Activated CD4-positive, alpha-beta T cell treated with anti-CD3 and anti-CD28 coated beads for 36 hours (primary cell): ENCODE measurements around the gene GCLC. TPM values are rescaled to one million over a fixed set of nuclear protein-coding genes. Genes with fewer than 3 reads are reported as not detected.

Source experiments
- ATAC-seq: fragments of 200-7000 bp; cut with Tn5 transposase; one replicate; pipeline ENCODE4 v1.10.0; 2021; ENCODE audit warnings: mild to moderate bottlenecking, moderate library complexity
- CTCF ChIA-PET: fragments of 350-600 bp; sonication (Branson Sonifier 250); formaldehyde crosslinking; loops from one replicate; lab custom pipeline; 2021; ENCODE audit warnings: antibody characterized with exemption; lab: Charles Lee
- POLR2A ChIA-PET: fragments of 350-600 bp; sonication (Branson Sonifier 250); formaldehyde crosslinking; loops from one replicate; lab custom pipeline; 2021; ENCODE audit warnings: antibody characterized with exemption, inconsistent platforms; lab: Charles Lee
- DNase-seq: peaks from one replicate; pipeline ENCODE4 v3.0.0-alpha.2; 2020
- H3K27ac Mint-ChIP-seq: one replicate; pipeline ENCODE4 v1.8.0; 2021; ENCODE audit warnings: mixed read lengths
- H3K27me3 Mint-ChIP-seq: one replicate; pipeline ENCODE4 v1.8.0; 2021; ENCODE audit warnings: mixed read lengths
- H3K36me3 Mint-ChIP-seq: one replicate; pipeline ENCODE4 v1.8.0; 2021; ENCODE audit warnings: low read depth, mixed read lengths
- H3K4me1 Mint-ChIP-seq: one replicate; pipeline ENCODE4 v1.8.0; 2021; ENCODE audit warnings: mixed read lengths
- H3K4me3 Mint-ChIP-seq: one replicate; pipeline ENCODE4 v1.8.0; 2021; ENCODE audit warnings: mild to moderate bottlenecking, moderate library complexity, mixed read lengths
- H3K9me3 Mint-ChIP-seq: one replicate; pipeline ENCODE4 v1.8.0; 2021; ENCODE audit warnings: low read depth, mixed read lengths
- intact Hi-C, 2 experiments: fragments of 100-400 bp; cut with DNase I in 1 of 2; cut with micrococcal nuclease in 1 of 2; formaldehyde crosslinking; loops; one replicate each; pipeline versions ENCODE4 v1.14.2 to v1.15.1; 2022 to 2024; cut with DNase I, micrococcal nuclease
- total RNA-seq, 2 experiments: library from RNA; stranded (reverse); gene quantifications; one replicate each; pipeline ENCODE4 v1.2.3, GENCODE V29; 2021

The GCLC gene
- 10 to 100 TPM; 18.2 to 23.5 TPM for total RNA-seq

GRCh38 chr6:53544470-53545308, at the start of gene GCLC:
TSS of gene GCLC (minus strand) at chr6:53545101. CDS start at chr6:53544645, 456 bp downstream.
- peak within 1 kb of the TSS; percentile 94 for H3K27ac Mint-ChIP-seq
- peak; percentile 94 for DNase-seq
- H3K36me3 Mint-ChIP-seq, result peaks cover 3% of the 10 kb centered on the region
- ChIA-PET POLR2A (interaction anchor here (0.7 to 2.8 kb wide), 3 partner anchors 22 to 52 kb away, joined by 3 to 13 read pairs (median 3); no protein-coding TSS in a partner anchor), CTCF (interaction anchor here (0.6 to 1.9 kb wide), 9 partner anchors 10 to 242 kb away, joined by 3 to 7 read pairs (median 3); no protein-coding TSS in a partner anchor)
- ATAC-seq, result peak; percentile 68
- H3K4me3 Mint-ChIP-seq, result peak within 1 kb of the TSS; percentile 96
- peaks cover 58% of the 10 kb centered on the region for H3K4me1 Mint-ChIP-seq
- H3K27me3 Mint-ChIP-seq, result peaks cover 6% of the 10 kb centered on the region
- intact Hi-C loops, result loop anchor here (1.0 to 10.0 kb wide), 12 partner anchors 51 to 970 kb away; partner anchors contain the start of genes FBXO9 (in 2 of the 2), GSTA4 (in 2 of the 2), ELOVL5 (in 1 of the 2) and LRRC1 (in 1 of the 2)
- H3K9me3 Mint-ChIP-seq, result no peaks in the 10 kb centered on the region

- intact Hi-C loops, result loop anchor here (5.0 kb wide), 2 partner anchors 53 to 102 kb away; no protein-coding TSS in a partner anchor
- Mint-ChIP-seq H3K4me3 (no peak overlapping the region), H3K27ac (no peak overlapping the region), H3K36me3 (no peaks in the 10 kb centered on the region), H3K27me3 (peaks cover 2% of the 10 kb centered on the region), H3K4me1 (peaks cover 9% of the 10 kb centered on the region), H3K9me3 (no peaks in the 10 kb centered on the region)
- CTCF ChIA-PET, result interaction anchor here (1.2 kb wide), 1 partner anchor 131 kb away, joined by 4 read pairs; no protein-coding TSS in a partner anchor
- DNase-seq, result no peak
- no peak for ATAC-seq
- POLR2A ChIA-PET, result no interaction called here
These were observed 49.7 kb upstream of the GCLC start for GRCh38 chr6:53594596-53594995.

GRCh38 chr6:53593001-53593488, 48.1 kb upstream of the GCLC start:
- H3K9me3 Mint-ChIP-seq, result no peaks in the 10 kb centered on the region
- H3K27me3 Mint-ChIP-seq, result peaks cover 5% of the 10 kb centered on the region
- peaks cover 11% of the 10 kb centered on the region for H3K4me1 Mint-ChIP-seq
- ATAC-seq (no peak), DNase-seq (no peak)
- no peaks in the 10 kb centered on the region for H3K36me3 Mint-ChIP-seq
- ChIA-PET POLR2A (no interaction called here), CTCF (interaction anchor here (0.9 to 1.3 kb wide), 3 partner anchors 48 to 101 kb away, joined by 3 read pairs; partner anchors contain the start of gene GCLC)
- no peak overlapping the region for H3K27ac Mint-ChIP-seq
- H3K4me3 Mint-ChIP-seq, result no peak overlapping the region
- intact Hi-C loops, result loop anchor here (5.0 kb wide), 2 partner anchors 54 to 101 kb away; no protein-coding TSS in a partner anchor

- ChIA-PET POLR2A (no interaction called here), CTCF (no interaction called here)
- Mint-ChIP-seq H3K4me1 (peaks cover 17% of the 10 kb centered on the region), H3K27me3 (peaks cover 5% of the 10 kb centered on the region), H3K4me3 (no peak overlapping the region), H3K27ac (no peak overlapping the region), H3K36me3 (no peaks in the 10 kb centered on the region), H3K9me3 (no peaks in the 10 kb centered on the region)
- DNase-seq (no peak), ATAC-seq (peak; percentile 89)
- intact Hi-C loops, result loop anchor here (5.0 kb wide), 2 partner anchors 55 to 100 kb away; no protein-coding TSS in a partner anchor
These were observed 47.0 kb upstream of the GCLC start for GRCh38 chr6:53591873-53592272.

- Mint-ChIP-seq H3K27me3 (peaks cover 5% of the 10 kb centered on the region), H3K36me3 (no peaks in the 10 kb centered on the region), H3K27ac (no peak overlapping the region), H3K4me1 (peaks cover 25% of the 10 kb centered on the region), H3K9me3 (no peaks in the 10 kb centered on the region), H3K4me3 (no peak overlapping the region)
- intact Hi-C loops, result no loop called here
- ATAC-seq (no peak), DNase-seq (no peak)
- ChIA-PET POLR2A (interaction anchor here (0.6 kb wide), 1 partner anchor 23 kb away, joined by 4 read pairs; no protein-coding TSS in a partner anchor), CTCF (interaction anchor here (0.8 kb wide), 2 partner anchors 9 to 217 kb away, joined by 3 to 4 read pairs; no protein-coding TSS in a partner anchor)
These were observed 44.1 kb upstream of the GCLC start for GRCh38 chr6:53588816-53589509.

- H3K36me3 Mint-ChIP-seq, result no peaks in the 10 kb centered on the region
- no peaks in the 10 kb centered on the region for H3K9me3 Mint-ChIP-seq
- POLR2A ChIA-PET, result no interaction called here
- peak overlapping the region; percentile 34 for H3K27ac Mint-ChIP-seq
- peaks cover 5% of the 10 kb centered on the region for H3K27me3 Mint-ChIP-seq
- DNase-seq (no peak), ATAC-seq (no peak)
- peaks cover 28% of the 10 kb centered on the region for H3K4me1 Mint-ChIP-seq
- no peak overlapping the region for H3K4me3 Mint-ChIP-seq
- CTCF ChIA-PET, result interaction anchor here (0.7 to 1.0 kb wide), 3 partner anchors 10 to 250 kb away, joined by 3 read pairs; no protein-coding TSS in a partner anchor
- intact Hi-C loops, result no loop called here
These were observed 42.4 kb upstream of the GCLC start for GRCh38 chr6:53587291-53587690.

GRCh38 chr6:53585208-53585900, 40.5 kb upstream of the GCLC start:
- Mint-ChIP-seq H3K36me3 (no peaks in the 10 kb centered on the region), H3K4me3 (no peak overlapping the region), H3K27ac (peak overlapping the region; percentile 1), H3K9me3 (no peaks in the 10 kb centered on the region), H3K4me1 (peaks cover 37% of the 10 kb centered on the region), H3K27me3 (peaks cover 5% of the 10 kb centered on the region)
- ATAC-seq (peak; percentile 28), DNase-seq (peak; percentile 12)
- ChIA-PET POLR2A (no interaction called here), CTCF (interaction anchor here (0.6 to 1.4 kb wide), 3 partner anchors 12 to 114 kb away, joined by 3 to 4 read pairs (median 3); no protein-coding TSS in a partner anchor)
- intact Hi-C loops, result no loop called here

- no peak for DNase-seq
- ATAC-seq, result no peak
- H3K27me3 Mint-ChIP-seq, result peaks cover 3% of the 10 kb centered on the region
- intact Hi-C loops, result no loop called here
- H3K4me1 Mint-ChIP-seq, result peaks cover 43% of the 10 kb centered on the region
- no peak overlapping the region for H3K27ac Mint-ChIP-seq
- ChIA-PET CTCF (interaction anchor here (1.4 kb wide), 1 partner anchor 67 kb away, joined by 4 read pairs; no protein-coding TSS in a partner anchor), POLR2A (no interaction called here)
- H3K36me3 Mint-ChIP-seq, result no peaks in the 10 kb centered on the region
- H3K4me3 Mint-ChIP-seq, result no peak overlapping the region
- no peaks in the 10 kb centered on the region for H3K9me3 Mint-ChIP-seq
These were observed 39.8 kb upstream of the GCLC start for GRCh38 chr6:53584726-53585125.

- DNase-seq (no peak), ATAC-seq (no peak)
- ChIA-PET CTCF (no interaction called here), POLR2A (no interaction called here)
- Mint-ChIP-seq H3K27me3 (no peaks in the 10 kb centered on the region), H3K9me3 (no peaks in the 10 kb centered on the region), H3K4me1 (peaks cover 50% of the 10 kb centered on the region), H3K4me3 (no peak overlapping the region), H3K36me3 (no peaks in the 10 kb centered on the region), H3K27ac (no peak overlapping the region)
- intact Hi-C loops, result no loop called here
These were observed 38.5 kb upstream of the GCLC start for GRCh38 chr6:53583451-53583850.

- ChIA-PET POLR2A (no interaction called here), CTCF (no interaction called here)
- Mint-ChIP-seq H3K27ac (no peak overlapping the region), H3K27me3 (no peaks in the 10 kb centered on the region), H3K9me3 (no peaks in the 10 kb centered on the region), H3K4me3 (no peak overlapping the region), H3K36me3 (no peaks in the 10 kb centered on the region), H3K4me1 (peaks cover 52% of the 10 kb centered on the region)
- DNase-seq (no peak), ATAC-seq (no peak)
- intact Hi-C loops, result no loop called here
These were observed 38.1 kb upstream of the GCLC start for GRCh38 chr6:53582963-53583362.
